ENCODE measurements around the gene CD302. TPM values are rescaled to one million over a fixed set of nuclear protein-coding genes. Genes with fewer than 3 reads are reported as not detected.

Gene CD302
- total and polyA plus RNA-seq, 8 donors: 4.6 to 60.6 (median 28.0) TPM

- no peak for TF ChIP-seq CTCF (IDR thresholded peaks at IDR 0.05)
- TF ChIP-seq POLR2AphosphoS5 (IDR thresholded peaks at IDR 0.05): no peak
- no peak for TF ChIP-seq POLR2A (IDR thresholded peaks at IDR 0.05)
- TF ChIP-seq EP300 (IDR thresholded peaks at IDR 0.05): no peak
- 58 to 75% (median 72%) methylated on average over 3 of the region's 3 CpGs for whole genome bisulfite sequencing, 5 donors
- Histone ChIP-seq H3K27ac (no peak overlapping the region), H3K9me3 (no peaks in the 10 kb centered on the region), H3K4me1 (peaks cover 0 to 6% (median 0%) of the 10 kb centered on the region in 4 donors), H3K27me3 (no peaks in the 10 kb centered on the region), H3K4me3 (no peak overlapping the region), H3K36me3 (peaks cover 0 to 40% (median 38%) of the 10 kb centered on the region in 4 donors)
- DNase-seq: no peak
- intact Hi-C loops (cut with DNase I; ENCODE audit: low total_unique reads): no loop called here
These were observed 24.1 kb downstream of the CD302 start for GRCh38 chr2:159773886-159774285.

GRCh38 chr2:159773426-159773825 lies 24.6 kb downstream of the CD302 start:
- no peak for TF ChIP-seq EP300 (IDR thresholded peaks at IDR 0.05)
- Histone ChIP-seq H3K27me3 (no peaks in the 10 kb centered on the region), H3K4me1 (peaks cover 0 to 6% (median 0%) of the 10 kb centered on the region in 4 donors), H3K4me3 (no peak overlapping the region), H3K9me3 (no peaks in the 10 kb centered on the region), H3K27ac (no peak overlapping the region), H3K36me3 (peaks cover 0 to 40% (median 38%) of the 10 kb centered on the region in 4 donors)
- intact Hi-C loops (cut with DNase I; ENCODE audit: low total_unique reads): no loop called here
- WGBS, 5 donors: 30 to 57% (median 37%) methylated on average over 3 of the region's 3 CpGs
- peak in 1 of 2 donors; percentile 40 for DNase-seq

- H3K9me3 ChIP-seq: no peaks in the 10 kb centered on the region
- H3K4me3 ChIP-seq: no peak overlapping the region
- H3K36me3 ChIP-seq: peaks cover 0 to 57% (median 54%) of the 10 kb centered on the region in 4 donors
- WGBS, 5 donors: 96 to 99% (median 98%) methylated on average over 3 of the region's 3 CpGs
- H3K27me3 ChIP-seq: no peaks in the 10 kb centered on the region
- DNase-seq: no peak
- peaks cover 0 to 12% (median 0%) of the 10 kb centered on the region in 4 donors for H3K4me1 ChIP-seq
- no peak overlapping the region for H3K27ac ChIP-seq
- intact Hi-C loops (cut with DNase I; ENCODE audit: low total_unique reads): no loop called here
- TF ChIP-seq POLR2A (IDR thresholded peaks at IDR 0.05) (no peak), CTCF (IDR thresholded peaks at IDR 0.05) (no peak), EP300 (IDR thresholded peaks at IDR 0.05) (no peak), POLR2AphosphoS5 (IDR thresholded peaks at IDR 0.05) (no peak)
These were observed 28.9 kb downstream of the CD302 start for GRCh38 chr2:159769147-159769546.

GRCh38 chr2:159762075-159762474 lies 35.9 kb downstream of the CD302 start:
- intact Hi-C loops (cut with DNase I; ENCODE audit: low total_unique reads): no loop called here
- H3K27me3 ChIP-seq: no peaks in the 10 kb centered on the region
- H3K27ac ChIP-seq: no peak overlapping the region
- DNase-seq: no peak
- peaks cover 0 to 86% (median 74%) of the 10 kb centered on the region in 4 donors for H3K36me3 ChIP-seq
- H3K4me3 ChIP-seq: no peak overlapping the region
- 3 to 41% (median 15%) methylated on average over 1 of the region's 1 CpG for WGBS, 5 donors
- H3K4me1 ChIP-seq: peaks cover 3 to 60% (median 29%) of the 10 kb centered on the region in 4 donors
- TF ChIP-seq POLR2AphosphoS5 (IDR thresholded peaks at IDR 0.05): no peak
- TF ChIP-seq CTCF (IDR thresholded peaks at IDR 0.05): no peak
- no peak for TF ChIP-seq POLR2A (IDR thresholded peaks at IDR 0.05)
- no peak for TF ChIP-seq EP300 (IDR thresholded peaks at IDR 0.05)
- H3K9me3 ChIP-seq: no peaks in the 10 kb centered on the region

GRCh38 chr2:159760326-159760725 lies 37.7 kb downstream of the CD302 start:
- Histone ChIP-seq H3K27me3 (no peaks in the 10 kb centered on the region), H3K36me3 (peaks cover 4 to 86% (median 74%) of the 10 kb centered on the region in 4 donors), H3K4me1 (peaks cover 3 to 75% (median 34%) of the 10 kb centered on the region in 4 donors), H3K9me3 (no peaks in the 10 kb centered on the region), H3K4me3 (no peak overlapping the region), H3K27ac (no peak overlapping the region)
- intact Hi-C loops (cut with DNase I; ENCODE audit: low total_unique reads): no loop called here
- DNase-seq: no peak
- TF ChIP-seq CTCF (IDR thresholded peaks at IDR 0.05): no peak
- no peak for TF ChIP-seq POLR2A (IDR thresholded peaks at IDR 0.05)
- no peak for TF ChIP-seq EP300 (IDR thresholded peaks at IDR 0.05)
- TF ChIP-seq POLR2AphosphoS5 (IDR thresholded peaks at IDR 0.05): no peak

Measured in stomach (tissue), 9 donors.